Right lobe of liver (tissue), 4 donors: Measurements from ENCODE around the gene TRAPPC2L.

Experiments used
- CTCF ChIP-seq, 4 donors: fragments of 200-600 bp in 3 of 4; fragments of 450-650 bp in 1 of 4; IDR thresholded peaks; one replicate each; pipeline versions ENCODE4 v1.5.1 to v1.8.0; 2016 to 2022; ENCODE audit warnings: antibody characterized with exemption in 4 of 4, mild to moderate bottlenecking in 2 of 4
- POLR2A ChIP-seq: fragments of 450-650 bp; IDR thresholded peaks from one replicate; pipeline ENCODE4 v1.6.1; 2017; ENCODE audit warnings: antibody characterized with exemption, mild to moderate bottlenecking
- donor health status: DM: no; HTN: no; CAD: no.
- donor health status: DM: no; HTN: no; CAD: no.
- donor health status: DM: no; HTN: yes; CAD: no.

- TF ChIP-seq CTCF (IDR thresholded peaks at IDR 0.05) (no peak), POLR2A (no peak)
These were observed 42.8 kb upstream of the TRAPPC2L start for GRCh38 chr16:88814144-88814502.
